Liver (tissue), 9 donors: ENCODE measurements around the gene NPAS2. TPM values are rescaled to one million over a fixed set of nuclear protein-coding genes. Genes with fewer than 3 reads are reported as not detected.

Experiments
- DNase-seq: peaks from one replicate; pipeline ENCODE4 v3.0.0-alpha.2; 2017; ENCODE audit warnings: low spot score
- H3K27ac ChIP-seq, 2 donors: one replicate each; pipeline ENCODE4 v1.7.0; 2013; ENCODE audit warnings: inconsistent platforms in 2 of 2, low read length in 2 of 2, control low read depth in 1 of 2, low read depth in 1 of 2, mild to moderate bottlenecking in 1 of 2
- H3K27me3 ChIP-seq, 4 donors: one replicate each; pipeline versions ENCODE4 v1.6.1 to v1.7.0; 2013; ENCODE audit warnings: low read length in 3 of 4, inconsistent platforms in 1 of 4, mild to moderate bottlenecking in 1 of 4, moderate library complexity in 1 of 4; ENCODE audit not compliant: control insufficient read depth in 4 of 4, insufficient read depth in 4 of 4
- H3K36me3 ChIP-seq, 4 donors: one replicate each; pipeline versions ENCODE4 v1.6.1 to v1.7.0; 2013; ENCODE audit warnings: low read length in 3 of 4, mild to moderate bottlenecking in 3 of 4, low read depth in 1 of 4, moderate library complexity in 1 of 4; ENCODE audit not compliant: control insufficient read depth in 4 of 4, insufficient read depth in 3 of 4
- H3K4me1 ChIP-seq, 4 donors: one replicate each; pipeline versions ENCODE4 v1.6.1 to v1.7.0; 2013; ENCODE audit warnings: low read length in 3 of 4, mild to moderate bottlenecking in 3 of 4, moderate library complexity in 1 of 4; ENCODE audit not compliant: control insufficient read depth in 4 of 4, insufficient read depth in 4 of 4
- H3K4me3 ChIP-seq, 3 donors: one replicate each; pipeline versions ENCODE4 v1.6.1 to v1.7.0; 2013; ENCODE audit warnings: low read length in 3 of 3, control low read depth in 1 of 3, low read depth in 1 of 3, mild to moderate bottlenecking in 1 of 3
- H3K9ac ChIP-seq, 2 donors: one replicate each; pipeline ENCODE4 v1.7.0; 2013; ENCODE audit warnings: low read length in 2 of 2, mild to moderate bottlenecking in 2 of 2, moderate library complexity in 2 of 2, control low read depth in 1 of 2, low read depth in 1 of 2
- H3K9me3 ChIP-seq, 4 donors: one replicate each; pipeline versions ENCODE4 v1.6.1 to v1.7.0; 2013; ENCODE audit warnings: low read length in 3 of 4; ENCODE audit not compliant: control insufficient read depth in 4 of 4
- EGR1 ChIP-seq, 2 donors: IDR thresholded peaks; 2 replicates each; pipeline ENCODE4 v1.6.1; 2016 to 2018; ENCODE audit warnings: antibody characterized with exemption in 2 of 2, low read depth in 2 of 2
- FOXA1 ChIP-seq: IDR thresholded peaks from 2 replicates; pipeline ENCODE4 v1.6.1; 2016; ENCODE audit warnings: antibody characterized with exemption
- FOXA2 ChIP-seq: IDR thresholded peaks from 2 replicates; pipeline ENCODE4 v1.6.1; 2016; ENCODE audit warnings: antibody characterized with exemption
- GABPA ChIP-seq, 2 donors: IDR thresholded peaks in 1 of 2; conservative IDR thresholded peaks in 1 of 2; 2 replicates each; pipeline ENCODE4 v1.6.1; 2016; ENCODE audit warnings: antibody characterized with exemption in 2 of 2, mild to moderate bottlenecking in 1 of 2, moderate library complexity in 1 of 2
- HNF4A ChIP-seq, 2 donors: conservative IDR thresholded peaks; 2 replicates each; pipeline ENCODE4 v1.6.1; 2016; ENCODE audit warnings: antibody characterized with exemption in 2 of 2, mild to moderate bottlenecking in 2 of 2
- HNF4G ChIP-seq: IDR thresholded peaks from 2 replicates; pipeline ENCODE4 v1.6.1; 2016; ENCODE audit warnings: antibody characterized with exemption
- JUND ChIP-seq, 2 donors: IDR thresholded peaks; 2 replicates each; pipeline ENCODE4 v1.6.1; 2016; ENCODE audit warnings: antibody characterized with exemption in 2 of 2
- MAX ChIP-seq: IDR thresholded peaks from 2 replicates; pipeline ENCODE4 v1.6.1; 2016; ENCODE audit warnings: antibody characterized with exemption
- NR2F2 ChIP-seq: IDR thresholded peaks from 2 replicates; pipeline ENCODE4 v1.6.1; 2016; ENCODE audit warnings: antibody characterized with exemption
- RAD21 ChIP-seq, 2 donors: IDR thresholded peaks; 2 replicates each; pipeline ENCODE4 v1.6.1; 2016; ENCODE audit warnings: antibody characterized with exemption in 2 of 2, mild to moderate bottlenecking in 2 of 2
- REST ChIP-seq: IDR thresholded peaks from 2 replicates; pipeline ENCODE4 v1.6.1; 2016; ENCODE audit warnings: antibody characterized with exemption, mild to moderate bottlenecking
- RXRA ChIP-seq, 2 donors: IDR thresholded peaks; 2 replicates each; pipeline ENCODE4 v1.6.1; 2017 to 2018; ENCODE audit warnings: antibody characterized with exemption in 2 of 2, mild to moderate bottlenecking in 1 of 2
- SP1 ChIP-seq: IDR thresholded peaks from 2 replicates; pipeline ENCODE4 v1.6.1; 2018; ENCODE audit warnings: antibody characterized with exemption, mild to moderate bottlenecking
- TAF1 ChIP-seq: conservative IDR thresholded peaks from 2 replicates; pipeline ENCODE4 v1.6.1; 2016; ENCODE audit warnings: antibody characterized with exemption, mild to moderate bottlenecking
- YY1 ChIP-seq: IDR thresholded peaks from 2 replicates; pipeline ENCODE4 v1.6.1; 2016; ENCODE audit warnings: antibody characterized with exemption, mild to moderate bottlenecking
- ZBTB33 ChIP-seq: IDR thresholded peaks from 2 replicates; pipeline ENCODE4 v1.6.1; 2016; ENCODE audit warnings: antibody characterized with exemption
- WGBS: extraction: QIAGEN DNeasy Blood & Tissue Kit; methylation state at CpG from one replicate; pipeline ENCODE4 v1.1.7; 2013; 5-methylcytosine and 5-hydroxymethylcytosine counted together
- polyA plus RNA-seq, 2 donors: library from polyadenylated mRNA; stranded (reverse) in 1 of 2; unstranded in 1 of 2; fragments of 200-250 nt in 1 of 2; fragments of >200 nt in 1 of 2; fragmentation: Nextera tagmentation in 1 of 2; extraction: Ambion mirVana in 1 of 2; gene quantifications; one replicate each; pipeline versions ENCODE4 v1.2.1 to v1.2.3, GENCODE V29; 2013 to 2015
- total RNA-seq, 2 donors: library from RNA; depleted of rRNA; stranded (reverse); fragments of >200 nt; gene quantifications; one replicate each; pipeline ENCODE4 v1.2.3, GENCODE V29; 2014
- TF ChIP-seq, protein P1 (sequence below): fragments of 150-350 bp; IDR thresholded peaks from 2 replicates; pipeline ENCODE4 v1.5.1; 2017; ENCODE audit warnings: improper control_type of control experiment, low read depth, low read length; ENCODE audit not compliant: missing input control
- donor health status: healthy.
- donor health status: healthy.
- donor health status: healthy.
- donor health status: healthy.
- donor health status: healthy.

The NPAS2 gene
- total and polyA plus RNA-seq, 4 donors = 0.33 to 24.3 (median 6.6) TPM

DNA sequence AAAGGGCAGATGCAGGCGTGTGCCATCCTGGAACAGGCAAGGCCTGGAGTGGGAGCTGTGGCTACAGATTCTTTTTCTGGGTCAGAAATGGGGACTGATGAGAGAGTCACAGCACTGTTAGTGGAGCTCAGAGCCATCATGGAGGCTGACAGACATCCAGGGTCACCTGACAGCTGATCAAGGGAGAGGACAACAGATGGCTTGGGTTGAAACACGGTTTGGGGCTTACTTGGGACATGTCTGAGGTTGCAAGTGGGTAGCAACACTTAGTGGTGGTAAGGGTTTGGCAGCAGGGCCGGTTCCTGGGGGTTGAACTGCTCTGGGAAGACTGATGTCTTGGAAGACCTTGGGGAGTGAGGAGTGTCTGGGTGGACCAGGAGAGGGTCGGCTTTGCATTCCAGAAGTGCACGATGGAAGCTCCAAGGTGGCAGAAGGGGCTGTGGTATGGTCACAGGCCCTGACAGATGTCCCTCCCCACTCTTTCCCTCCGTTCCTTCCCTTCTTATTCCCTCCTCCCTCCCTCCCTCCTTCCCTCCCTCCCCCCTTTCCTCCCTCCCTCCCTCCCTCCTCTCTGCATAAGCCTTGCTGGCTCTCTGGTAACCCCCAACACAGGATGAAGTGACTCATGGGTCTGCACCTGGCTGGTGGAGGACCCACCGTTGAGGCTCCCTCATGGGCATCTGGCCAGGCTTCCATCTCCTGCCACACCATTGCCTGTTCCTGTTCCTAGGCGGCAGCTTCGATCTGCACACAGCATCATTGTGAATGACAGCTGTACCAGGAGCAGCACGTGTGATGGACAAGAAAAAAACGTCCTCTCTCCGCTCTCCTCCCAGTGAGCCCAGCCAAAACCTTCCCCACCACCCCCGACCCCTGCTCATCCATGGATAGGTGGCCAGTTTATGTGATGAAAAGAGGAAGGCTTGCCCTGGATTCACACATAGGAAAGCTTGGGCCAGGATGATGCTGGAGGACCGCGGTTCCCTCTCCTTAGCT, 118.4 kb downstream of the NPAS2 start:
- peak; percentile 10 for DNase-seq
- 91% methylated on average over 15 of the region's 15 CpGs for WGBS
- Histone ChIP-seq H3K9me3 (no peaks in the 10 kb centered on the region), H3K4me3 (no peak overlapping the region), H3K4me1 (peaks cover 5 to 37% (median 24%) of the 10 kb centered on the region in 4 donors), H3K27ac (no peak overlapping the region), H3K36me3 (peaks cover 0 to 1% (median under 1%) of the 10 kb centered on the region in 4 donors), H3K9ac (no peak overlapping the region), H3K27me3 (no peaks in the 10 kb centered on the region)
- TF ChIP-seq MAX (no peak), GABPA (IDR thresholded peaks at IDR 0.05 in 1 of 2, conservative IDR thresholded peaks at IDR 0.05 in 1 of 2) (no peak), ZBTB33 (no peak), RAD21 (IDR thresholded peaks at IDR 0.05) (no peak), REST (no peak), RXRA (IDR thresholded peaks at IDR 0.05) (no peak), YY1 (no peak), FOXA1 (no peak), FOXA2 (no peak), TAF1 (no peak), SP1 (no peak), HNF4G (no peak), JUND (IDR thresholded peaks at IDR 0.05) (no peak)

DNA sequence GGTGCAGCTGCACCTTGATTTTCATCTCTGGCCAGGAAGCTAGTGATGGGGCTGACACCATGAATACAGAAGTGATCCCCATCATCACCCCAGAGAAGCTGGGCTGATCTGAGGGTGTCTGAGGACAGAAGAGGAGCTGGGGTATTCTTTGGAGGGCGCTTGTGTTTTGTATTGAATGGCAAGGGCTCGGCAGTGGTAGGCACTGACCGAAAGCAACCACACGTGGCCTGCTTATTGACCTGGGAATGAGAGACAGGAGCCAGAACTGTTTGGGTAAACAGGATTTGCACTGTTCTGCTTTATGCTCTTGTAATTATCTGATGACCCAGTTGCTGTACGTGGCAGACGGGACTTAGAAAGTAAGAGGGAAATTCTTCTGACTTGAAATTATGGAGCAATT, 119.5 kb downstream of the NPAS2 start:
- Histone ChIP-seq H3K4me1 (peaks cover 5 to 36% (median 24%) of the 10 kb centered on the region in 4 donors), H3K27me3 (no peaks in the 10 kb centered on the region), H3K9ac (no peak overlapping the region), H3K36me3 (no peaks in the 10 kb centered on the region), H3K27ac (peak overlapping the region; percentile 5 to 87), H3K4me3 (no peak overlapping the region), H3K9me3 (no peaks in the 10 kb centered on the region)
- DNase-seq = no peak
- WGBS = 38% methylated on average over 6 of the region's 6 CpGs
- TF ChIP-seq YY1 (no peak), RAD21 (IDR thresholded peaks at IDR 0.05) (no peak), JUND (IDR thresholded peaks at IDR 0.05) (no peak), TAF1 (no peak), HNF4A (conservative IDR thresholded peaks at IDR 0.05) (peak in 1 of 2 donors; percentile 21), NR2F2 (no peak), MAX (no peak), SP1 (no peak), ZBTB33 (no peak), HNF4G (no peak), FOXA2 (peak; percentile 64), EGR1 (IDR thresholded peaks at IDR 0.05; ENCODE audit: low read depth in 2 of 2) (no peak)
- TF ChIP-seq, protein P1, sequence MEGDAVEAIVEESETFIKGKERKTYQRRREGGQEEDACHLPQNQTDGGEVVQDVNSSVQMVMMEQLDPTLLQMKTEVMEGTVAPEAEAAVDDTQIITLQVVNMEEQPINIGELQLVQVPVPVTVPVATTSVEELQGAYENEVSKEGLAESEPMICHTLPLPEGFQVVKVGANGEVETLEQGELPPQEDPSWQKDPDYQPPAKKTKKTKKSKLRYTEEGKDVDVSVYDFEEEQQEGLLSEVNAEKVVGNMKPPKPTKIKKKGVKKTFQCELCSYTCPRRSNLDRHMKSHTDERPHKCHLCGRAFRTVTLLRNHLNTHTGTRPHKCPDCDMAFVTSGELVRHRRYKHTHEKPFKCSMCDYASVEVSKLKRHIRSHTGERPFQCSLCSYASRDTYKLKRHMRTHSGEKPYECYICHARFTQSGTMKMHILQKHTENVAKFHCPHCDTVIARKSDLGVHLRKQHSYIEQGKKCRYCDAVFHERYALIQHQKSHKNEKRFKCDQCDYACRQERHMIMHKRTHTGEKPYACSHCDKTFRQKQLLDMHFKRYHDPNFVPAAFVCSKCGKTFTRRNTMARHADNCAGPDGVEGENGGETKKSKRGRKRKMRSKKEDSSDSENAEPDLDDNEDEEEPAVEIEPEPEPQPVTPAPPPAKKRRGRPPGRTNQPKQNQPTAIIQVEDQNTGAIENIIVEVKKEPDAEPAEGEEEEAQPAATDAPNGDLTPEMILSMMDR = no peak
